ENCODE results near the gene CMSS1.

CMSS1 gene

GRCh38 chr3:100033184-100033583 is 215.5 kb downstream of the CMSS1 start:
- no peak overlapping the region for H3K4me3 ChIP-seq (ENCODE audit: low read length, poor library complexity, severe bottlenecking)
- peaks cover 19% of the 10 kb centered on the region for H3K4me1 ChIP-seq (ENCODE audit: insufficient read depth, low read length, poor library complexity, severe bottlenecking)
- H3F3A ChIP-seq (ENCODE audit: low read depth): peaks cover 3% of the 10 kb centered on the region; the same call in 1 of the 2 replicates
- no peak overlapping the region for H3K9ac ChIP-seq (ENCODE audit: low read depth, low read length, poor library complexity, severe bottlenecking)
- H4K20me1 ChIP-seq (ENCODE audit: insufficient read depth, low read length, poor library complexity, severe bottlenecking): no peaks in the 10 kb centered on the region
- no peak overlapping the region for H3K4me2 ChIP-seq (ENCODE audit: low read depth, low read length, poor library complexity, severe bottlenecking)
- no peaks in the 10 kb centered on the region for H3K9me3 ChIP-seq (ENCODE audit: insufficient read depth, low read depth, low read length)
- H3K36me3 ChIP-seq (ENCODE audit: insufficient read depth, low read length): no peaks in the 10 kb centered on the region
- no peaks in the 10 kb centered on the region for H3K27me3 ChIP-seq (ENCODE audit: insufficient read depth, low read length, poor library complexity, severe bottlenecking)
- H3K9me2 ChIP-seq (replicated peaks; ENCODE audit: low read depth, low read length): no peaks in the 10 kb centered on the region
- TF ChIP-seq, protein P1, sequence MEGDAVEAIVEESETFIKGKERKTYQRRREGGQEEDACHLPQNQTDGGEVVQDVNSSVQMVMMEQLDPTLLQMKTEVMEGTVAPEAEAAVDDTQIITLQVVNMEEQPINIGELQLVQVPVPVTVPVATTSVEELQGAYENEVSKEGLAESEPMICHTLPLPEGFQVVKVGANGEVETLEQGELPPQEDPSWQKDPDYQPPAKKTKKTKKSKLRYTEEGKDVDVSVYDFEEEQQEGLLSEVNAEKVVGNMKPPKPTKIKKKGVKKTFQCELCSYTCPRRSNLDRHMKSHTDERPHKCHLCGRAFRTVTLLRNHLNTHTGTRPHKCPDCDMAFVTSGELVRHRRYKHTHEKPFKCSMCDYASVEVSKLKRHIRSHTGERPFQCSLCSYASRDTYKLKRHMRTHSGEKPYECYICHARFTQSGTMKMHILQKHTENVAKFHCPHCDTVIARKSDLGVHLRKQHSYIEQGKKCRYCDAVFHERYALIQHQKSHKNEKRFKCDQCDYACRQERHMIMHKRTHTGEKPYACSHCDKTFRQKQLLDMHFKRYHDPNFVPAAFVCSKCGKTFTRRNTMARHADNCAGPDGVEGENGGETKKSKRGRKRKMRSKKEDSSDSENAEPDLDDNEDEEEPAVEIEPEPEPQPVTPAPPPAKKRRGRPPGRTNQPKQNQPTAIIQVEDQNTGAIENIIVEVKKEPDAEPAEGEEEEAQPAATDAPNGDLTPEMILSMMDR (conservative IDR thresholded peaks at IDR 0.05; ENCODE audit: low read length): no peak
- TF ChIP-seq EZH2phosphoT487 (IDR thresholded peaks at IDR 0.05; ENCODE audit: borderline replicate concordance): no peak
- no peaks in the 10 kb centered on the region for H3K79me2 ChIP-seq (ENCODE audit: insufficient read depth, low read length)
- no peak overlapping the region for H2AFZ ChIP-seq (ENCODE audit: low read length)

- peaks cover 3% of the 10 kb centered on the region; the same call in 1 of the 2 replicates for H3F3A ChIP-seq (ENCODE audit: low read depth)
- H3K9ac ChIP-seq (ENCODE audit: low read depth, low read length, poor library complexity, severe bottlenecking): no peak overlapping the region
Observed at GRCh38 chr3:100033903-100034471, 216.3 kb downstream of the CMSS1 start.

GRCh38 chr3:100039075-100039474 is 221.4 kb downstream of the CMSS1 start:
- Histone ChIP-seq H3K4me2 (ENCODE audit: low read depth, low read length, poor library complexity, severe bottlenecking) (no peak overlapping the region), H2AFZ (ENCODE audit: low read length) (no peak overlapping the region), H3K79me2 (ENCODE audit: insufficient read depth, low read length) (no peaks in the 10 kb centered on the region), H3K27me3 (ENCODE audit: insufficient read depth, low read length, poor library complexity, severe bottlenecking) (no peaks in the 10 kb centered on the region), H3K36me3 (ENCODE audit: insufficient read depth, low read length) (no peaks in the 10 kb centered on the region), H3K9me3 (ENCODE audit: insufficient read depth, low read depth, low read length) (no peaks in the 10 kb centered on the region), H4K20me1 (ENCODE audit: insufficient read depth, low read length, poor library complexity, severe bottlenecking) (no peaks in the 10 kb centered on the region), H3K9ac (ENCODE audit: low read depth, low read length, poor library complexity, severe bottlenecking) (no peak overlapping the region), H3K4me3 (ENCODE audit: low read length, poor library complexity, severe bottlenecking) (no peak overlapping the region), H3K9me2 (replicated peaks; ENCODE audit: low read depth, low read length) (no peaks in the 10 kb centered on the region), H3K4me1 (ENCODE audit: insufficient read depth, low read length, poor library complexity, severe bottlenecking) (no peaks in the 10 kb centered on the region), H3F3A (ENCODE audit: low read depth) (no peaks in the 10 kb centered on the region)
- TF ChIP-seq, protein P1 (conservative IDR thresholded peaks at IDR 0.05; ENCODE audit: low read length): no peak

More at GRCh38 chr3:100033903-100034471, 216.3 kb downstream of the CMSS1 start:
- Histone ChIP-seq H3K36me3 (ENCODE audit: insufficient read depth, low read length) (no peaks in the 10 kb centered on the region), H3K27me3 (ENCODE audit: insufficient read depth, low read length, poor library complexity, severe bottlenecking) (no peaks in the 10 kb centered on the region), H3K9me2 (replicated peaks; ENCODE audit: low read depth, low read length) (no peaks in the 10 kb centered on the region), H2AFZ (ENCODE audit: low read length) (no peak overlapping the region), H4K20me1 (ENCODE audit: insufficient read depth, low read length, poor library complexity, severe bottlenecking) (no peaks in the 10 kb centered on the region), H3K4me3 (ENCODE audit: low read length, poor library complexity, severe bottlenecking) (no peak overlapping the region), H3K9me3 (ENCODE audit: insufficient read depth, low read depth, low read length) (no peaks in the 10 kb centered on the region), H3K79me2 (ENCODE audit: insufficient read depth, low read length) (no peaks in the 10 kb centered on the region), H3K4me2 (ENCODE audit: low read depth, low read length, poor library complexity, severe bottlenecking) (no peak overlapping the region), H3K4me1 (ENCODE audit: insufficient read depth, low read length, poor library complexity, severe bottlenecking) (peaks cover 16% of the 10 kb centered on the region)
- TF ChIP-seq, protein P1 (conservative IDR thresholded peaks at IDR 0.05; ENCODE audit: low read length): no peak
- no peak for TF ChIP-seq EZH2phosphoT487 (IDR thresholded peaks at IDR 0.05; ENCODE audit: borderline replicate concordance)

Measured in Loucy (cell line).